CD4-positive, alpha-beta memory T cell (primary cell): Measurements from ENCODE around the gene MINAR1. TPM values are rescaled to one million over a fixed set of nuclear protein-coding genes. Genes with fewer than 3 reads are reported as not detected.
A peak's percentile ranks its signal among the peaks of the same experiment; 100 is the strongest.

ENCODE experiments used
- CTCF ChIA-PET: fragments of 350-600 bp; sonication (Branson Sonifier 250); formaldehyde crosslinking; loops from one replicate; lab custom pipeline; 2021; ENCODE audit warnings: inconsistent platforms; ENCODE audit not compliant: partially characterized antibody; lab: Charles Lee
- POLR2A ChIA-PET: fragments of 350-600 bp; sonication (Branson Sonifier 250); formaldehyde crosslinking; loops from one replicate; lab custom pipeline; 2021; ENCODE audit not compliant: partially characterized antibody; lab: Charles Lee
- DNase-seq, 5 donors: peaks; one replicate each; pipeline versions ENCODE4 v3.0.0 to v3.0.0-alpha.2; 2020 to 2022; ENCODE audit warnings: mixed read lengths in 1 of 5
- H3K27ac ChIP-seq: one replicate; pipeline ENCODE4 v1.7.0; 2013; ENCODE audit warnings: low read depth, low read length
- H3K27me3 ChIP-seq: 2 replicates; pipeline ENCODE4 v1.7.0; 2013; ENCODE audit warnings: mild to moderate bottlenecking, low read length, moderate library complexity; ENCODE audit not compliant: insufficient read depth
- H3K36me3 ChIP-seq: 2 replicates; pipeline ENCODE4 v1.7.0; 2013; ENCODE audit warnings: mild to moderate bottlenecking, low read length, moderate library complexity; ENCODE audit not compliant: insufficient read depth
- H3K4me1 ChIP-seq: 2 replicates; pipeline ENCODE4 v1.7.0; 2013; ENCODE audit warnings: mild to moderate bottlenecking, low read length, moderate library complexity; ENCODE audit not compliant: insufficient read depth
- H3K4me3 ChIP-seq, 2 donors: one replicate each; pipeline ENCODE4 v1.7.0; 2013; ENCODE audit warnings: low read length in 2 of 2, mild to moderate bottlenecking in 1 of 2
- H3K9me3 ChIP-seq, 2 donors: one replicate each; pipeline ENCODE4 v1.7.0; 2013; ENCODE audit warnings: low read length in 2 of 2, control low read depth in 1 of 2; ENCODE audit not compliant: control insufficient read depth in 1 of 2
- H3K27ac Mint-ChIP-seq, 7 donors: one replicate each; pipeline ENCODE4 v1.8.0; 2020 to 2021; ENCODE audit warnings: mixed read lengths in 7 of 7, mild to moderate bottlenecking in 6 of 7, inconsistent platforms in 3 of 7, moderate library complexity in 3 of 7
- H3K27me3 Mint-ChIP-seq, 2 donors: one replicate each; pipeline ENCODE4 v1.8.0; 2020 to 2021; ENCODE audit warnings: mixed read lengths in 2 of 2
- H3K36me3 Mint-ChIP-seq, 2 donors: one replicate each; pipeline ENCODE4 v1.8.0; 2020 to 2021; ENCODE audit warnings: mixed read lengths in 2 of 2, inconsistent platforms in 1 of 2, mild to moderate bottlenecking in 1 of 2
- H3K4me1 Mint-ChIP-seq, 4 donors: one replicate each; pipeline ENCODE4 v1.8.0; 2020 to 2021; ENCODE audit warnings: mixed read lengths in 4 of 4, mild to moderate bottlenecking in 1 of 4
- H3K4me3 Mint-ChIP-seq, 8 donors: one replicate each; pipeline ENCODE4 v1.8.0; 2020 to 2021; ENCODE audit warnings: mixed read lengths in 8 of 8, mild to moderate bottlenecking in 7 of 8, moderate library complexity in 6 of 8, inconsistent platforms in 3 of 8
- H3K9me3 Mint-ChIP-seq, 8 donors: one replicate each; pipeline ENCODE4 v1.8.0; 2020 to 2021; ENCODE audit warnings: mixed read lengths in 8 of 8, mild to moderate bottlenecking in 5 of 8, inconsistent platforms in 3 of 8, moderate library complexity in 1 of 8
- intact Hi-C: fragments of 100-400 bp; cut with micrococcal nuclease; formaldehyde crosslinking; loops from one replicate; pipeline ENCODE4 v1.15.1; 2023
- polyA plus RNA-seq, 2 donors: library from polyadenylated mRNA; unstranded; fragments of 300-500 nt; fragmentation: Illumina TruSeq; gene quantifications; one replicate each; pipeline ENCODE4 v1.2.3, GENCODE V29; 2021
- total RNA-seq, 2 experiments: library from RNA; stranded (reverse); gene quantifications; one replicate each; pipeline ENCODE4 v1.2.3, GENCODE V29; 2021

The MINAR1 gene, protein sequence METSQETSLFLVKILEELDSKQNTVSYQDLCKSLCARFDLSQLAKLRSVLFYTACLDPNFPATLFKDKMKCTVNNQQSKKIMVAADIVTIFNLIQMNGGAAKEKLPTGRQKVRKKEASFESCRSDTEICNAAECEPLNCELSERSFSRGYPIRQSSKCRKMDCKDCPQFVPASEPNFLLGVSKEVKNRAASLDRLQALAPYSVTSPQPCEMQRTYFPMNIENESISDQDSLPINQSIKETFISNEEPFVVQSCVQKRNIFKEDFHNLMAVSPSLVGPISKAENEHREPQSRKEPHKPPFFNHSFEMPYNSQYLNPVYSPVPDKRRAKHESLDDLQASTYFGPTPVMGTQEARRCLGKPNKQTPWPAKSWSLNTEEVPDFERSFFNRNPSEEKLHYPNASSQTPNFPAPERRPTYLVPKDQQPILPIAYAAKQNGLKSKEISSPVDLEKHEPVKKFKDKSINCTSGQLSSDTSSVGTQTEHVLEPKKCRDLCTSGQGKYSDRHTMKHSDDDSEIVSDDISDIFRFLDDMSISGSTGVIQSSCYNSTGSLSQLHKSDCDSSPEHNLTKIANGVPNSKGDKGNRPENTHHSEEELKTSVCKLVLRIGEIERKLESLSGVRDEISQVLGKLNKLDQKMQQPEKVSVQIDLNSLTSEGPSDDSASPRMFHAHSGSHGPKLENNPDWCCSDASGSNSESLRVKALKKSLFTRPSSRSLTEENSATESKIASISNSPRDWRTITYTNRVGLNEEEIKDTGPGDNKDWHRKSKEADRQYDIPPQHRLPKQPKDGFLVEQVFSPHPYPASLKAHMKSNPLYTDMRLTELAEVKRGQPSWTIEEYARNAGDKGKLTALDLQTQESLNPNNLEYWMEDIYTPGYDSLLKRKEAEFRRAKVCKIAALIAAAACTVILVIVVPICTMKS
- total RNA-seq (under 1 TPM; 0.30 to 0.32 TPM), polyA plus RNA-seq (under 1 TPM in 1 of 2 donors, not detected in 1; 0.07 TPM)

DNA sequence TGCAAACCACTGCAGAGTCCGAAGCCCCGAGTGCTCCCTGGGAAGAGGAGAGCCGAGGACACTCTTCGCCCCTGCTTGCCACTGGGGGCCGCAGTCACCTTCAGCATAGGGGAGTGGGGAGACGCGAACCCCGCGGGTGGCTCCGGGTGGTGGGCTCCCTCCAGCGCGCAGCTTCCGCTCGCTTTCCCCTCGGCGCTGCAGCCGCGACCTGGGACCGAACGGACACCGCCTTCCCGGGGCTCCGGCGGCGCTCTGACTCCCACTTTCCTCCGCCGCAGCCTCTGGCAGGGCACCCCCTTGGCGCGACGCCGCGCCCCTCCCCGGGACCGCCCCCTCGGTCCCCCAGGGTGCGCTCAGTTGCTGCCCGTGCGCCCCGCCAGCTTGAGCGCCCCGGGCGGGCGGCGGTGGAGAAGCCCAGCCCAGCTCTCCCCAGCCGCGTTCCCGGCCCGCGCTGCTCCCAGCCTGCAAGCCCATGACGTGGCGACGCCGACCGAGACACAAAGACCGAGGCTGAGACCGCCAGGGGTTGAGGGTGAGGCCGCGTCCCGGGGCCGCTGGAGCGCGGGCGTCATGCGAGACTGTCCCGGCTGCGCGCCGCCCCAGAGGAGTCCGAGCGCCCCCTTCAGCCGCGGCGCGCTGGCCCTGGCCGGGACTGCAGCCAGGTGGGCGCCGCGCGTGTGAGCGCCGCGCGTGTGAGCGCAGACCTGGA, at the start of gene MINAR1:
Gene MINAR1, plus strand, starts transcription at position 701 of the 709 bp plus-strand sequence. CDS start 23,812 bp downstream, outside the sequence.
- Mint-ChIP-seq H3K9me3 (peaks cover 0 to 3% (median 0%) of the 10 kb centered on the region in 8 donors), H3K36me3 (peaks cover 0 to 4% of the 10 kb centered on the region in 2 donors), H3K27ac (no peak within 1 kb of the TSS), H3K4me1 (peaks cover 4 to 12% (median 7%) of the 10 kb centered on the region in 4 donors), H3K27me3 (peaks cover 38 to 55% of the 10 kb centered on the region in 2 donors), H3K4me3 (peak within 1 kb of the TSS in 3 of 8 donors; percentile 26 to 72 (median 33))
- Histone ChIP-seq H3K36me3 (no peaks in the 10 kb centered on the region), H3K27me3 (peaks cover 12% of the 10 kb centered on the region), H3K9me3 (no peaks in the 10 kb centered on the region), H3K4me3 (no peak within 1 kb of the TSS), H3K4me1 (no peaks in the 10 kb centered on the region), H3K27ac (no peak within 1 kb of the TSS)
- ChIA-PET POLR2A (no interaction called here), CTCF (no interaction called here)
- no peak for DNase-seq
- intact Hi-C loops = no loop called here

DNA sequence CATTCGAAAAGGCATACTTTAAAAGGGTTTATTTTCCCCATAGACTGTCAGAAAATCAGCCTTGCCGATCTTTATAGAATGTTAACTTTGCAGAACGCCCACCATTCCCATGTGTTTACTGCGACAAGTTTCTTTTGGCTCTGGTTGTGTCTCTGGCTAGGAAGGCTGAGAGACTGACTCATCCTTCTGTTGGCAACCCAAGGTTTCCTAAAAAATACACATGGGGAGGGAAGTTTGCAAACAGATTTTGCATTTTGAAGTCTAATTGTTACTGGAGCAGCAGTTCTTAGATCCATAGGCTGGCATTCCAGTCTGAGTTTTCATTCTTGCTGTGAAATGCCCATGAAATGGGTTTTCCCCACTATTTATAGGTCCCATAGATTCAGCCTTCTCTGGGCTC, 37.9 kb upstream of the MINAR1 start:
- ChIA-PET CTCF (interaction anchor here (3.4 kb wide), 1 partner anchor 13 kb away, joined by 27 read pairs; no protein-coding TSS in a partner anchor), POLR2A (no interaction called here)
- Mint-ChIP-seq H3K4me3 (no peak overlapping the region), H3K9me3 (peaks cover 0 to 10% (median 1%) of the 10 kb centered on the region in 8 donors), H3K36me3 (peaks cover 0 to 15% of the 10 kb centered on the region in 2 donors), H3K27me3 (peaks cover 0 to 2% of the 10 kb centered on the region in 2 donors), H3K4me1 (no peaks in the 10 kb centered on the region), H3K27ac (no peak overlapping the region)
- H3K9me3 ChIP-seq = no peaks in the 10 kb centered on the region
- no peak for DNase-seq
- H3K27ac ChIP-seq = no peak overlapping the region
- intact Hi-C loops = no loop called here
- H3K36me3 ChIP-seq = no peaks in the 10 kb centered on the region
- H3K4me3 ChIP-seq = no peak overlapping the region
- no peaks in the 10 kb centered on the region for H3K27me3 ChIP-seq
- no peaks in the 10 kb centered on the region for H3K4me1 ChIP-seq

DNA sequence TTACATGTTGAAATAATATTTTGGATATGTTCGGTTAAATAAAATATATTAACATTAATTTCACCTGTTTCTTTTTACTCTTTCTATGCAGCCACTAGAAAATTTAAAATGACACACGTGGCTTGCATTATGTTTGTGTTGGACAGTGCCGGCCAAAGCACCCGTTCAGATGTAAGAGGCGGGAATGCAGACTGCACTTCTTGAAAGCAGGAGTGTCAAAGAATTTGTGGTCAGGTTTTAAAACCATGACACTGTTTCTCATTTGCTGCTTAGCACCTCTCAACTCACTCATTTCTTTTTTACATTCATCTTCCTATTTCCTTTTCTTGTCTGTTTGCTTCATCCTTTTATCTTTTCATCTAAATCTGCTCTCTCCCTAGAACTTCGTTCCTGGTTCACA, 35.3 kb upstream of the MINAR1 start:
- no peaks in the 10 kb centered on the region for H3K27me3 ChIP-seq
- H3K27ac ChIP-seq = no peak overlapping the region
- H3K36me3 ChIP-seq = no peaks in the 10 kb centered on the region
- CTCF ChIA-PET = no interaction called here
- intact Hi-C loops = no loop called here
- peaks cover 2 to 20% of the 10 kb centered on the region in 2 donors for H3K36me3 Mint-ChIP-seq
- H3K4me3 ChIP-seq = no peak overlapping the region
- POLR2A ChIA-PET = no interaction called here
- no peak overlapping the region for H3K4me3 Mint-ChIP-seq
- H3K4me1 Mint-ChIP-seq = no peaks in the 10 kb centered on the region
- no peaks in the 10 kb centered on the region for H3K9me3 ChIP-seq
- H3K9me3 Mint-ChIP-seq = peaks cover 0 to 3% (median 0%) of the 10 kb centered on the region in 8 donors
- H3K27ac Mint-ChIP-seq = no peak overlapping the region
- no peaks in the 10 kb centered on the region for H3K4me1 ChIP-seq
- H3K27me3 Mint-ChIP-seq = no peaks in the 10 kb centered on the region
- no peak for DNase-seq

DNA sequence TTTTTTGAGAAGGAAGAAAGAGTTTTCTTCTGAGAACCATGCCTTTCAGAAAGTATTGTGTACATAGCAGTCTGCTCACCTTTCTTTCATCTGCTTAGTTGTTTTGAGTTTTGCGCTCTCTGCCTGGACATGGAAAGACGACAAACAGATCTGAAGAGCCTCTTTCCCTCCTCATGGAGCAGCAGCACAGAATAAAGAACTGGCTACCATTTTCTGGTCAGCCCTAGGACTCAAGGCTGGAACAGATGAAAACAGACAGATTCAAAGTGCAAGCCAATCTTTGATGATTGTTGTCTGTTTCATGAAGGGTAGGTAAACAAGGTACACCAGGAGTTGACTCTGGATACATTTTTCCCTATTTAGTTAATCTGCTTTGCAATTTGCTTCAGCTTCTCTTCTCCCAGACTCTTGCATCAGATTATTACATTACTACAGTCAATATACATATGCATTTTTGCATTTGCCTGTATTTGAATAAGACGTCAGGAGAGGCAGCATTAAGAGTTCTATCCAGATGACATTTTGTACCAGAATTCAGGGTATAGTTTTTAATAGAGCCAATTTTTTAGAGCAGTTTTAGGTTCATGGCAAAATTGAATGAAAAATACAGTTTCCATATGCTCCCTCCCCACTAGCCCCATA, 34.7 kb upstream of the MINAR1 start:
- CTCF ChIA-PET = no interaction called here

DNA sequence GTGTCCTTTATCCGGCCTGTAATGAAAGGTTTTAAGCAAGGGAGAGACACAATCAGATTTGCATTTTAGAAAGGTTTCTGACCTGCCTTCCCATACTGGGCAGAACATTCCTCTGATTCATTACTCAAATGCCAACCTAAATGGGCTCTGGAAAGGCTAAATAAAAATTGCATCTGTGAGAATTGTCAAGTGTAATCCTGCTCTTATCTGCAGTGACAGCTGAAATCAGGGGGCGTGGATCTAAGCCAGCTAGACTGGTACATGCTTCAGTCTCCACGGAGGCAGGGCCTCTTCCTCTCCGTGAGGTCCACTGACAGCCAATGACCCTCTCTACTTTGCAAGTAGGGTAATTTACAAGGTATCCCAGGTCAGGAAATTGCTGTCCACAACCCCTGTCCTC, 32.5 kb upstream of the MINAR1 start:
- Histone ChIP-seq H3K36me3 (no peaks in the 10 kb centered on the region), H3K27ac (no peak overlapping the region), H3K4me3 (no peak overlapping the region), H3K27me3 (no peaks in the 10 kb centered on the region), H3K4me1 (no peaks in the 10 kb centered on the region), H3K9me3 (no peaks in the 10 kb centered on the region)
- ChIA-PET POLR2A (no interaction called here), CTCF (interaction anchor here (0.6 kb wide), 1 partner anchor 18 kb away, joined by 3 read pairs; no protein-coding TSS in a partner anchor)
- Mint-ChIP-seq H3K4me3 (no peak overlapping the region), H3K36me3 (peaks cover 2 to 21% of the 10 kb centered on the region in 2 donors), H3K27me3 (no peaks in the 10 kb centered on the region), H3K27ac (no peak overlapping the region), H3K4me1 (no peaks in the 10 kb centered on the region), H3K9me3 (no peaks in the 10 kb centered on the region)
- no peak for DNase-seq
- intact Hi-C loops = no loop called here

More for the DNA sequence above, 34.7 kb upstream of the MINAR1 start:
- Mint-ChIP-seq H3K4me3 (no peak overlapping the region), H3K27ac (no peak overlapping the region), H3K9me3 (no peaks in the 10 kb centered on the region), H3K4me1 (no peaks in the 10 kb centered on the region), H3K27me3 (no peaks in the 10 kb centered on the region), H3K36me3 (peaks cover 2 to 21% of the 10 kb centered on the region in 2 donors)
- H3K9me3 ChIP-seq = no peaks in the 10 kb centered on the region
- no peaks in the 10 kb centered on the region for H3K27me3 ChIP-seq
- H3K4me3 ChIP-seq = no peak overlapping the region
- POLR2A ChIA-PET = no interaction called here
- H3K36me3 ChIP-seq = no peaks in the 10 kb centered on the region
- H3K4me1 ChIP-seq = no peaks in the 10 kb centered on the region
- no peak for DNase-seq
- H3K27ac ChIP-seq = no peak overlapping the region
- intact Hi-C loops = no loop called here

DNA sequence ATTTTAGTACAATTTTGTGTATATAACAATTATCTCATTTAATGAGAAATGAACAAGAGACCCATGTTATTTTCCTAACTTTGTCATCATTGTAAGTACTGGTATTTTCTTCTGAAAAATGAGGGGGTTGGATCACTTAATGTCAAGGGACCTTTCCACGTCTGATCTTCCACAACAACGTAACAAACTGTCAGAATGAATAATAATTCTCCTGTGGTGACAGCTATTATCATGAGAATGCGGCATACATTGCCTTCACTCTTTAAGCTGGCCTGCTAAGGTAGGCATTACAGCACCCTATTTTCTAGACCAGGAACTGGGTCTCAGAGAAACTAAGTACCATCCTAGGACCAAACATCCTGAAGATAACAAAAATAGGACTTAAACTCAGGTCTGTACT, 31.5 kb upstream of the MINAR1 start:
- Histone ChIP-seq H3K27ac (no peak overlapping the region), H3K4me3 (no peak overlapping the region), H3K9me3 (no peaks in the 10 kb centered on the region), H3K36me3 (no peaks in the 10 kb centered on the region), H3K27me3 (no peaks in the 10 kb centered on the region), H3K4me1 (no peaks in the 10 kb centered on the region)
- Mint-ChIP-seq H3K9me3 (no peaks in the 10 kb centered on the region), H3K4me3 (no peak overlapping the region), H3K36me3 (peaks cover 2 to 21% of the 10 kb centered on the region in 2 donors), H3K27me3 (no peaks in the 10 kb centered on the region), H3K4me1 (no peaks in the 10 kb centered on the region), H3K27ac (no peak overlapping the region)
- intact Hi-C loops = no loop called here
- ChIA-PET POLR2A (no interaction called here), CTCF (no interaction called here)
- DNase-seq = no peak
